HepG2 (cell line): ENCODE results near the gene ATG9A. TPM values are rescaled to one million over a fixed set of nuclear protein-coding genes. Genes with fewer than 3 reads are reported as not detected.
A peak's percentile ranks its signal among the peaks of the same experiment; 100 is the strongest.

Experiments
- ATF4 ChIP-seq, 2 experiments: fragments of 450-650 bp in 1 of 2; sonication (generic) in 1 of 2; formaldehyde crosslinking; IDR thresholded peaks; 2 replicates each; pipeline versions ENCODE4 v1.5.0 to v1.8.0; 2020 to 2022; ENCODE audit warnings: mild to moderate bottlenecking in 1 of 2, missing genetic modification reagents in 1 of 2
- ATF7 ChIP-seq, 2 experiments: fragments of 450-650 bp in 1 of 2; sonication (generic) in 1 of 2; formaldehyde crosslinking in 1 of 2; IDR thresholded peaks; 2 replicates each; pipeline versions ENCODE4 v1.4.0 to v1.6.1; 2016 to 2020; ENCODE audit warnings: antibody characterized with exemption in 1 of 2, mild to moderate bottlenecking in 1 of 2, missing genetic modification reagents in 1 of 2
- FOXA3 ChIP-seq: IDR thresholded peaks from 2 replicates; pipeline ENCODE4 v1.6.1; 2016; ENCODE audit warnings: missing genetic modification reagents, missing compliant biosample characterization
- FOXK1 ChIP-seq: sonication (generic); formaldehyde crosslinking; IDR thresholded peaks from 2 replicates; pipeline ENCODE4 v1.4.0; 2020; ENCODE audit warnings: low read depth, missing genetic modification reagents, borderline replicate concordance
- GABPA ChIP-seq, 2 experiments: IDR thresholded peaks; 2 replicates each; pipeline ENCODE4 v1.6.1; 2011 to 2016; ENCODE audit warnings: low read depth in 2 of 2, low read length in 1 of 2, missing biosample characterization in 1 of 2, missing genetic modification characterization in 1 of 2
- HNRNPLL ChIP-seq: fragments of 200-400 bp; formaldehyde crosslinking; IDR thresholded peaks from 2 replicates; pipeline ENCODE4 v1.6.1; 2017; ENCODE audit warnings: mild to moderate bottlenecking, low read depth, low read length; ENCODE audit not compliant: poor library complexity, severe bottlenecking
- IKZF1 ChIP-seq: fragments of 450-650 bp; IDR thresholded peaks from 2 replicates; pipeline ENCODE4 v1.7.1; 2016
- MAF1 ChIP-seq: sonication (generic); formaldehyde crosslinking; IDR thresholded peaks from 2 replicates; pipeline ENCODE4 v1.5.0; 2020; ENCODE audit warnings: missing genetic modification reagents, borderline replicate concordance
- MAFG ChIP-seq: sonication (generic); formaldehyde crosslinking; IDR thresholded peaks from 2 replicates; pipeline ENCODE4 v1.5.1; 2020; ENCODE audit warnings: mild to moderate bottlenecking, missing genetic modification reagents
- NR2F6 ChIP-seq, 2 experiments: IDR thresholded peaks; 2 replicates each; pipeline ENCODE4 v1.6.1; 2016; ENCODE audit warnings: antibody characterized with exemption in 1 of 2, mild to moderate bottlenecking in 1 of 2
- SMYD3 ChIP-seq: sonication (generic); formaldehyde crosslinking; IDR thresholded peaks from 2 replicates; pipeline ENCODE4 v1.8.1; 2023; ENCODE audit warnings: mild to moderate bottlenecking, missing genetic modification reagents
- SUZ12 ChIP-seq: fragments of 150-350 bp; IDR thresholded peaks from 2 replicates; pipeline ENCODE4 v1.6.1; 2014; ENCODE audit warnings: low read depth, low read length
- ZBTB42 ChIP-seq: sonication (generic); formaldehyde crosslinking; IDR thresholded peaks from 2 replicates; pipeline ENCODE4 v1.5.0; 2020; ENCODE audit warnings: mild to moderate bottlenecking, missing genetic modification reagents
- ZNF431 ChIP-seq: sonication (generic); formaldehyde crosslinking; IDR thresholded peaks from 2 replicates; pipeline ENCODE4 v1.9.0; 2022; ENCODE audit warnings: missing genetic modification reagents, low read depth, mild to moderate bottlenecking, borderline replicate concordance
- ZNF543 ChIP-seq: sonication (generic); formaldehyde crosslinking; IDR thresholded peaks from 2 replicates; pipeline ENCODE4 v1.4.0; 2020; ENCODE audit warnings: mild to moderate bottlenecking, missing genetic modification reagents
- ZNF776 ChIP-seq: sonication (generic); formaldehyde crosslinking; IDR thresholded peaks from 2 replicates; pipeline ENCODE4 v1.4.0; 2020; ENCODE audit warnings: mild to moderate bottlenecking, missing genetic modification reagents
- ZNF841 ChIP-seq: sonication (generic); formaldehyde crosslinking; IDR thresholded peaks from 2 replicates; pipeline ENCODE4 v1.8.1; 2023; ENCODE audit warnings: missing genetic modification reagents, borderline replicate concordance
- ZSCAN20 ChIP-seq: sonication (generic); formaldehyde crosslinking; IDR thresholded peaks from 2 replicates; pipeline ENCODE4 v1.4.0; 2020; ENCODE audit warnings: missing genetic modification reagents, mild to moderate bottlenecking, borderline replicate concordance
- ZSCAN25 ChIP-seq: sonication (generic); formaldehyde crosslinking; IDR thresholded peaks from 2 replicates; pipeline ENCODE4 v1.8.0; 2022; ENCODE audit warnings: mild to moderate bottlenecking, missing genetic modification reagents
- ZSCAN30 ChIP-seq: sonication (generic); formaldehyde crosslinking; IDR thresholded peaks from 2 replicates; pipeline ENCODE4 v1.5.0; 2020; ENCODE audit warnings: mild to moderate bottlenecking, missing genetic modification reagents
- polyA plus RNA-seq, 8 experiments: library from polyadenylated mRNA; depleted of rRNA in 3 of 8; stranded (reverse) in 7 of 8; unstranded in 1 of 8; fragments of >200 nt; fragmentation: Illumina TruSeq in 4 of 8; extraction: Trizol in 4 of 8; gene quantifications; 2 replicates each; pipeline versions ENCODE4 v1.2.1 to v1.2.3, GENCODE V29; 2011 to 2016; ENCODE audit warnings: low read depth in 4 of 8, missing spikeins in 1 of 8, mixed read lengths in 1 of 8; ENCODE audit not compliant: insufficient read depth in 1 of 8
- total RNA-seq, 5 experiments: library from RNA; depleted of rRNA; stranded (reverse); fragments of >200 nt; fragmentation: Illumina TruSeq; extraction: Trizol; gene quantifications; 2 replicates each; pipeline ENCODE4 v1.2.3, GENCODE V29; 2016; ENCODE audit warnings: low read depth in 1 of 5
- TF ChIP-seq, protein P1 (sequence below): sonication (generic); formaldehyde crosslinking; IDR thresholded peaks from 2 replicates; pipeline ENCODE4 v1.4.0; 2020; ENCODE audit warnings: missing genetic modification reagents
- TF ChIP-seq, protein P2 (sequence below): sonication (generic); formaldehyde crosslinking; IDR thresholded peaks from 2 replicates; pipeline ENCODE4 v1.5.1; 2020; ENCODE audit warnings: mild to moderate bottlenecking, missing genetic modification reagents, moderate library complexity
- TF ChIP-seq, protein P3 (sequence below): sonication (generic); formaldehyde crosslinking; IDR thresholded peaks from 2 replicates; pipeline ENCODE4 v1.4.0; 2020; ENCODE audit warnings: mild to moderate bottlenecking, missing genetic modification reagents

The ATG9A gene
- total and polyA plus RNA-seq, 2 of the 13 experiments (the other 11 are each of a cell fraction or from before 2014, with no cell fraction given) = 35.0 to 131 TPM

- TF ChIP-seq IKZF1 (no peak), ZSCAN30 (CRISPR knock-in tag) (no peak), ATF4 (CRISPR knock-in tag; IDR thresholded peaks at IDR 0.05) (peak in 1 of 2 experiments; percentile 42; a peak in 1 of 4 replicates), ZBTB42 (CRISPR knock-in tag) (no peak; the same call in 1 of the 2 replicates), FOXA3 (peak; percentile 73), ZNF776 (CRISPR knock-in tag) (no peak), SUZ12 (no peak), ZSCAN20 (CRISPR knock-in tag) (peak; percentile 90), ZNF841 (CRISPR knock-in tag) (0 out of 2 replicates have a peak, but pooled peaks have one; percentile 4), FOXK1 (peak; percentile 96), ZNF431 (CRISPR knock-in tag) (peak; percentile 59; the same call in 1 of the 2 replicates), HNRNPLL (peak; percentile 83), ZNF543 (CRISPR knock-in tag) (no peak), MAFG (CRISPR knock-in tag) (no peak), ATF7 (IDR thresholded peaks at IDR 0.05) (no peak), ATF7 (CRISPR knock-in tag; IDR thresholded peaks at IDR 0.05) (peak; percentile 75; the same call in 1 of the 2 replicates), NR2F6 (IDR thresholded peaks at IDR 0.05) (peak; percentile 55; the same call in 1 of the 2 replicates), NR2F6 (CRISPR knock-in tag; IDR thresholded peaks at IDR 0.05) (peak; percentile 44; the same call in 1 of the 2 replicates), GABPA (IDR thresholded peaks at IDR 0.05; ENCODE audit: low read depth, low read length) (no peak), GABPA (CRISPR knock-in tag; IDR thresholded peaks at IDR 0.05; ENCODE audit: low read depth) (peak; percentile 99), SMYD3 (CRISPR knock-in tag) (no peak), ZSCAN25 (CRISPR knock-in tag) (peak; percentile 82), MAF1 (CRISPR knock-in tag) (0 out of 2 replicates have a peak, but pooled peaks have one; percentile 89)
- TF ChIP-seq, protein P1, sequence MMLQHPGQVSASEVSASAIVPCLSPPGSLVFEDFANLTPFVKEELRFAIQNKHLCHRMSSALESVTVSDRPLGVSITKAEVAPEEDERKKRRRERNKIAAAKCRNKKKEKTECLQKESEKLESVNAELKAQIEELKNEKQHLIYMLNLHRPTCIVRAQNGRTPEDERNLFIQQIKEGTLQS (CRISPR knock-in tag) = peak; percentile 69
- TF ChIP-seq, protein P2, sequence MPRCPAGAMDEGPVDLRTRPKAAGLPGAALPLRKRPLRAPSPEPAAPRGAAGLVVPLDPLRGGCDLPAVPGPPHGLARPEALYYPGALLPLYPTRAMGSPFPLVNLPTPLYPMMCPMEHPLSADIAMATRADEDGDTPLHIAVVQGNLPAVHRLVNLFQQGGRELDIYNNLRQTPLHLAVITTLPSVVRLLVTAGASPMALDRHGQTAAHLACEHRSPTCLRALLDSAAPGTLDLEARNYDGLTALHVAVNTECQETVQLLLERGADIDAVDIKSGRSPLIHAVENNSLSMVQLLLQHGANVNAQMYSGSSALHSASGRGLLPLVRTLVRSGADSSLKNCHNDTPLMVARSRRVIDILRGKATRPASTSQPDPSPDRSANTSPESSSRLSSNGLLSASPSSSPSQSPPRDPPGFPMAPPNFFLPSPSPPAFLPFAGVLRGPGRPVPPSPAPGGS (CRISPR knock-in tag) = peak; percentile 99
- TF ChIP-seq, protein P3, sequence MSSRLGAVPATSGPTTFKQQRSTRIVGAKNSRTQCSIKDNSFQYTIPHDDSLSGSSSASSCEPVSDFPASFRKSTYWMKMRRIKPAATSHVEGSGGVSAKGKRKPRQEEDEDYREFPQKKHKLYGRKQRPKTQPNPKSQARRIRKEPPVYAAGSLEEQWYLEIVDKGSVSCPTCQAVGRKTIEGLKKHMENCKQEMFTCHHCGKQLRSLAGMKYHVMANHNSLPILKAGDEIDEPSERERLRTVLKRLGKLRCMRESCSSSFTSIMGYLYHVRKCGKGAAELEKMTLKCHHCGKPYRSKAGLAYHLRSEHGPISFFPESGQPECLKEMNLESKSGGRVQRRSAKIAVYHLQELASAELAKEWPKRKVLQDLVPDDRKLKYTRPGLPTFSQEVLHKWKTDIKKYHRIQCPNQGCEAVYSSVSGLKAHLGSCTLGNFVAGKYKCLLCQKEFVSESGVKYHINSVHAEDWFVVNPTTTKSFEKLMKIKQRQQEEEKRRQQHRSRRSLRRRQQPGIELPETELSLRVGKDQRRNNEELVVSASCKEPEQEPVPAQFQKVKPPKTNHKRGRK (CRISPR knock-in tag) = no peak
These were observed 15.9 kb upstream of the ATG9A start, which contains the start of the genes GLB1L and STK16 (continued) for GRCh38 chr2:219245148-219245898.
